CD4-positive, alpha-beta T cell treated with Interleukin-15 for 4 hours (primary cell): ENCODE measurements around the gene SKOR1.

ENCODE experiments used
- DNase-seq: peaks from one replicate; pipeline ENCODE4 v3.0.0-alpha.2; 2020; ENCODE audit warnings: low spot score

Gene SKOR1

GRCh38 chr15:67820122-67820991, 5.0 kb upstream of the SKOR1 start:
- no peak for DNase-seq

DNA sequence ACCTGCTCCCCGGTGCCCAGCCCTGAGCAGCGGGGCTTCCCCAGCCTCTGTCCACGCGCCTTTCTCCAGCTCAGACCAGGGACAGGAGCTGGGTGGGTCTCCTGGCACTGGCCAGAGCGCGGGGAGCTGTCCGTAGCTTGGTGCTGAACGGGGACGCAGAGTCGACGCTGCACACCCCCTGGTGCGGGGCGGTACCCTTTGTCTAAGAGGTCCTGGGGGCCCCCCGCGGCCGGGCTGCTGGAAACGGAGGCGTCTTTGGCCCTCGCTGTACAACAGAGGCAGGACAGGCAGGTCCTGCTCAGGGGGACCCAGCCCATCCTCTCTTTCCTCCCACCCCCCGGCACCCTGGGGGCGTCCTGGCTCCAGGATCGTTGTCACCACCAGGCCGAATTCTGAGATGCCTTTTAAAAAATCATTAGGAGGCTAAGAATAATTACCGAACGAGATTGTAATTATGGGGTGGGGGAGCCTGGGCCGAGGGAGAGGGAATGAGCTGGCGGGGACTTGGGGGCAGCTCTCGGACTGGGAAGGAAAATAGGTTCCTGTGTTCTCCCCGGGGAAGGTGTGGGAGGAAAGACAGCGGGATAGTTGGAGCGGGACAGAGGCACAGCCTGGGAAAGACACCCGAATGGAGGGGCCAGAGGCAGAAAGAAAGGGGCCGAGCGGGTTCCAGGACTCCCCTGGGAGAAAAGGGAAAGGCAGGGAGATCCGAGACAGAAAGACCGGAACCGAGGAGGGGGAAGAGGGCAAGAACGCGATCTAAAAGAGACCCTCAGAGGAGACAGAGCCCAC, 4.1 kb upstream of the SKOR1 start:
- no peak for DNase-seq

GRCh38 chr15:67821784-67822440, 3.4 kb upstream of the SKOR1 start:
- DNase-seq = no peak

- no peak for DNase-seq
Measured at GRCh38 chr15:67822537-67823313, 2.6 kb upstream of the SKOR1 start.

GRCh38 chr15:67823314-67824196, 1.8 kb upstream of the SKOR1 start:
- no peak for DNase-seq

DNA sequence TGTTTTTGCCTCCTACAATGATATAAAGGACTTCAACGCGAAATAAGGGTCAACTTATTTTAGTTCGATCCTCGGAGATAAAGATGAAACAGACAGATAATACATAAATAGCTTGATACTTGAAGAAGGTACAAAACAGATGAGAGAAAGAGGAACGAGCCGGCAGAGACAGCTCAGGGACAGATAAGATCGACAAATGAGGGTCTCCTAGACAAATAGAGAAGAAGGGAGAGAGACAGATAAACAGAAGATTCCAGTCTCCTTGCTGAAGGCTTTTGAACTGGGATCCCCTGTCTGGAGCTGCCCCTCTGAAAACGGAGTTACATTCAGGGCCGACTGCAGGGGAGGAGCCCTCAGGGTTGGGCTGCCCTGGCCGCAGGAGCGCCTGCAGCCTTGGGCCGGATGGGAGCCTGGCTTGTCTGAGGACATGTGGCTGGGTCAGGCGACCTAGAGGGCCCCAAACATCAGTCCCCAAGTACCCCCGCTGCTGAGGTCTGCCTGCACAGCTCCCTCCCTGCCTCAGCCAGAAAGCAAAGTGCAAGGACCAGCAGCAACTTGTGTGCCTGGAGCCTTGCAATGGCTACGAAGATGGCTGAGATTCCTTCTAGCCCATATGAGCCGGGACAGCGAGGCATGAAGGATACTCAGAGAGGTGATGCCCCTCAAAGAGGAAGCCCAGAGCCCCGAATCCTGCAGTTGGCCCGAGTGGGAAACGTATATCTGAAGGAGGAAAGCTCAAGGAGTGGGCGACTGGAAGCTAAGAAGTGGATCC, 926 bp upstream of the SKOR1 start:
- DNase-seq = no peak

DNA sequence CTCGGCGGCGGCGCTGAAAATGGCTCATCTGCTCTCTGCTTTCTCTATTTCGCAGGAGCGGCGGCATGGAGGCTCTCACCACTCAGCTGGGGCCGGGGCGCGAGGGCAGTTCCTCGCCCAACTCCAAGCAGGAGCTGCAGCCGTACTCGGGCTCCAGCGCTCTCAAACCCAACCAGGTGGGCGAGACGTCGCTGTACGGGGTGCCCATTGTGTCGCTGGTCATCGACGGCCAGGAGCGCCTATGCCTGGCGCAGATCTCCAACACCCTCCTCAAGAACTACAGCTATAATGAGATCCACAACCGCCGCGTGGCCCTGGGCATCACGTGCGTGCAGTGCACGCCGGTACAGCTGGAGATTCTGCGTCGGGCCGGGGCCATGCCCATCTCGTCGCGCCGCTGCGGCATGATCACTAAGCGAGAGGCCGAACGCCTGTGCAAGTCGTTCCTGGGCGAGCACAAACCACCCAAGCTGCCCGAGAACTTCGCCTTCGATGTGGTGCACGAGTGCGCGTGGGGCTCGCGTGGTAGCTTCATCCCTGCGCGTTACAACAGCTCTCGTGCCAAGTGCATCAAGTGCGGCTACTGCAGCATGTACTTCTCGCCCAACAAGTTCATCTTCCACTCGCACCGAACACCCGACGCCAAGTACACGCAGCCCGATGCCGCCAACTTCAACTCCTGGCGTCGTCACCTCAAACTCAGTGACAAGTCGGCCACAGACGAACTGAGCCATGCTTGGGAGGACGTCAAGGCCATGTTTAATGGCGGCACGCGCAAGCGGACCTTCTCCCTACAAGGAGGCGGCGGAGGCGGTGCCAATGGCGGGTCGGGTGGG, 790 bp downstream of the SKOR1 start:
- no peak for DNase-seq

DNA sequence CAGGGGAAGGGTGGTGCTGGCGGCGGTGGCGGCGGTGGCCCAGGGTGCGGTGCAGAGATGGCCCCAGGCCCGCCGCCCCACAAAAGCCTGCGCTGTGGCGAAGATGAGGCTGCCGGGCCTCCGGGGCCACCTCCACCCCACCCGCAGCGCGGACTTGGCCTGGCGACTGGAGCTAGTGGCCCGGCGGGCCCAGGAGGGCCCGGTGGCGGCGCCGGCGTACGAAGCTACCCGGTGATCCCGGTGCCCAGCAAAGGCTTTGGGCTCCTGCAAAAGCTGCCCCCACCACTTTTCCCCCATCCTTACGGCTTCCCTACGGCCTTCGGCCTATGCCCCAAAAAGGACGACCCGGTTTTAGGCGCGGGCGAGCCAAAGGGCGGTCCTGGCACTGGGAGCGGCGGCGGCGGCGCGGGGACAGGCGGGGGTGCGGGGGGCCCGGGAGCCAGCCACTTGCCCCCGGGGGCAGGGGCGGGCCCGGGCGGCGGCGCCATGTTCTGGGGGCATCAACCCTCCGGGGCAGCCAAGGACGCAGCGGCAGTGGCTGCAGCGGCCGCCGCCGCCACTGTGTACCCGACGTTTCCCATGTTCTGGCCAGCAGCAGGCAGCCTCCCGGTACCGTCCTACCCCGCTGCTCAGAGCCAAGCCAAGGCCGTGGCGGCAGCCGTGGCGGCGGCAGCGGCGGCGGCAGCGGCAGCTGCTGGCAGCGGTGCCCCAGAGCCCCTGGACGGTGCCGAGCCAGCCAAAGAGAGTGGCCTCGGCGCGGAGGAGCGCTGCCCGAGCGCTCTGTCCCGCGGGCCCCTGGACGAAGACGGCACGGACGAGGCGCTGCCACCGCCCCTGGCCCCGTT, 1.6 kb downstream of the SKOR1 start:
- no peak for DNase-seq

- no peak for DNase-seq
Measured at GRCh38 chr15:67827562-67828277, 2.4 kb downstream of the SKOR1 start.

- no peak for DNase-seq
Measured at GRCh38 chr15:67828278-67828968, 3.1 kb downstream of the SKOR1 start.

DNA sequence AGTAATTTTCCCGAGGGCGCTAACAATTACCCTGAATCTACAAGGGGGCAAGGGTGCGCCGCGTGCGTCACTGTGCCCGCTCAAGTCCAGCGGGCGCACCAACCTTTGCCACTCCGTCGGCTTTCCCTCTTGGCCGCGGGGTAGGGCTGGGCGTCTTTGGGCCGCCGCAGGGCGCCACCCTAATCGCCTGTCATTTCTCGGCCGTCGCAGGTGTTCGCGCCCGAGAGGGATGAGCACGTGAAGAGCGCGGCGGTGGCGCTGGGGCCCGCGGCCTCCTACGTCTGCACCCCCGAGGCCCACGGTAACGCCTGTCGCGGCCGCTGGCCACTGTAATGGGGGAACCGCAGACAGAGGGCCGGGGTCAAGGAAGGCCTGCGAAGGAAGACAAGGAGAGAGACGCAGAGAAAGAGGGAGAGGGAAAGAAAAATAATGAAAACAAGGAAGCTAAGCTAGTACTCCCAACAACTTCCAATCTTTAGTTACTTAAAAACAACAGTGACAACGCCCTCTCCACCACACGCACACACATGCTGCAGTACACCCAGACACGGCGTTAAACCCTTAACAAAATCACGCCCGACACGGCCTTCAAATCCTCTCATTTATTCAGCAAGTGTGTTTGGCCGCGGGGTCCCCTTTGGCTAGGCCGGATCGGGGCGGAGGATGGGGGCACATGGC, 3.8 kb downstream of the SKOR1 start:
- no peak for DNase-seq

DNA sequence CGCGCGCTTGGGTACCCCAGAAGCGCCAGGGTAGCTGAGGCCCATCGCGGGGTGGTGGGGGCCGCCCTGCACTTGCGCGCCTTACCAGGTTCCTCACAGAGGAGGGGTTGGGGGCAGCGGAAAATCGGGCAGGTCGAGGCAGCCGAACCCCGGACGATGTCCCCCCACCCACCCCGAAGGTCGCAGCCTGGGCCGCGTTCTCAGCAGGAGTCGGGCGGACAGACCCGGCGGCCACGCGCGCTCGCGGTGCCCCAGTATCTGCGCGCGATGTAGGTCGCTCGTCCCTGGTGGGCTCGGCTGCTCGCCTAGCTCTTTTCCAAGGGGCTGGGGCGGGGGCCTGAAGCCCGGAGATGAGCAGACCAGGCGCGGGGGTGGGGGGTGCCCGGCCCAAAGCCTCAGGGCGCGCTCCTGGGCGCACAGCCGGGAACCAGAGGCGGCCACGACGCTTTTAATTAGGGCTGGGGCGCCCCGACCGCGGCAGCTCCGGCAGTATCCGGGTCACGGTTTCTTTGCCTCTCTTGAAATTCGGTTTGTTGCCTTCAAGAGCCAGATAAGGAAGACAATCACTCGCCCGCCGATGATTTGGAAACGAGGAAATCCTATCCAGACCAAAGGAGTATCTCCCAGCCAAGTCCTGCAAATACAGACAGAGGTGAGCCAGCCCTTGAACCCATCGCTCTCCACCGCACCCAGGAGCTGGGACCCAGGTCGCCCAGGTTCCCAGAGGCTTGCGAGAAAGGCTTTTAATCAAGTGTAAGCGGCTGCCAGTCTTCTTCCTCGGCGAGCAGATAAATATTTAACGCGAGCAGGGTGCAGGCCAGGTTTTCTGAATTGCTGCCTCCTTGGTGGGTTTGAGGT, 4.6 kb downstream of the SKOR1 start:
- no peak for DNase-seq

GRCh38 chr15:67831363-67831762, 6.1 kb downstream of the SKOR1 start:
- no peak for DNase-seq

- no peak for DNase-seq
Measured at GRCh38 chr15:67832031-67832551, 6.8 kb downstream of the SKOR1 start.
